ENCODE results near the gene CCM2L.

The CCM2L gene

DNA sequence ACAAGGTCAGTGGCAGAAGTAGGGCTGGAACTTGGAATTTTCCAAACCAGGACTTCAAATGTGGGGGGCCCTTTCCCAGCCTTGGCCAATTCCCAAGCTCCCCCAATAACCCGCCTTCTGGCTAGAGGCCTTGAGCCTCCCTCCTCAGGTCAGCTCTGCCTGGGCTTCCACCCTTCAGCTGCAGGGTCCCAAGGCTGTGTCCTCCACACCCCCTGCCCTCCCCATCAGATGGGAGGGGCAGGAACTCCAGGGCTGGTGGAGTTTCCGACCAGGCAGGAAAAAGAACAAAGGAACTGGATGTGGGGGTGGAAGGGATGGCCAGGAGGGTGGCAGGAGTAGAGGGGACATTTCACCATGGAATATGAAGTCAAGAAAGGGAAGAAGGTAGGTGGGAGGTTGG lies at the start of gene CCM2L:
CCM2L (plus strand) TSS at position 338 of the 400 bp plus-strand sequence; CDS start at position 355, 17 bp downstream.
- no peak within 1 kb of the TSS for H3K4me3 ChIP-seq (ENCODE audit: low read depth, low read length)
- TF ChIP-seq, protein P1, sequence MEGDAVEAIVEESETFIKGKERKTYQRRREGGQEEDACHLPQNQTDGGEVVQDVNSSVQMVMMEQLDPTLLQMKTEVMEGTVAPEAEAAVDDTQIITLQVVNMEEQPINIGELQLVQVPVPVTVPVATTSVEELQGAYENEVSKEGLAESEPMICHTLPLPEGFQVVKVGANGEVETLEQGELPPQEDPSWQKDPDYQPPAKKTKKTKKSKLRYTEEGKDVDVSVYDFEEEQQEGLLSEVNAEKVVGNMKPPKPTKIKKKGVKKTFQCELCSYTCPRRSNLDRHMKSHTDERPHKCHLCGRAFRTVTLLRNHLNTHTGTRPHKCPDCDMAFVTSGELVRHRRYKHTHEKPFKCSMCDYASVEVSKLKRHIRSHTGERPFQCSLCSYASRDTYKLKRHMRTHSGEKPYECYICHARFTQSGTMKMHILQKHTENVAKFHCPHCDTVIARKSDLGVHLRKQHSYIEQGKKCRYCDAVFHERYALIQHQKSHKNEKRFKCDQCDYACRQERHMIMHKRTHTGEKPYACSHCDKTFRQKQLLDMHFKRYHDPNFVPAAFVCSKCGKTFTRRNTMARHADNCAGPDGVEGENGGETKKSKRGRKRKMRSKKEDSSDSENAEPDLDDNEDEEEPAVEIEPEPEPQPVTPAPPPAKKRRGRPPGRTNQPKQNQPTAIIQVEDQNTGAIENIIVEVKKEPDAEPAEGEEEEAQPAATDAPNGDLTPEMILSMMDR (IDR thresholded peaks at IDR 0.05; ENCODE audit: low read depth, low read length, missing control alignments): no peak
- DNase-seq (ENCODE audit: low read depth): no peak

DNA sequence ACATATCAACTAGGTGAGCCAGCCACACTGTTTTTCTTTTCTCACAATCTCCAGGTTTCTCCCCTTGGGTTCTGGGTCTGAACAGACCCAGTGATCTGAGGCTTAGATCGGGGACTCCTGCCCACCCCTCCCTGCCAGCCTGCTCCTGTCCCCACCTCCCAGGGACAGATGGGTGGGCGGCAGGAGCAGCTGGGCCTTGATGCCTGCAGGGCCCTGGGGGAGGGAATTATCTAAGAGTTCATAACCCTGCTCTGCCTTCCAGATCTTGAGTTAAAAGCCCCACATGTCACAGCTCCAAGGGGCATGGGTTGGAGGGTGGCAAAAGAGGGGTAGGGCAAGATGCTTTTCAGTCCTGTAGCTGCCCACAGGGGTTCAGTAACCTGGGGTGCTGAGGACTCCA lies 47.5 kb upstream of the CCM2L start:
- TF ChIP-seq, protein P1 (IDR thresholded peaks at IDR 0.05; ENCODE audit: low read depth, low read length, missing control alignments): no peak
- no peak for DNase-seq (ENCODE audit: low read depth)
- no peak overlapping the region for H3K4me3 ChIP-seq (ENCODE audit: low read depth, low read length)

DNA sequence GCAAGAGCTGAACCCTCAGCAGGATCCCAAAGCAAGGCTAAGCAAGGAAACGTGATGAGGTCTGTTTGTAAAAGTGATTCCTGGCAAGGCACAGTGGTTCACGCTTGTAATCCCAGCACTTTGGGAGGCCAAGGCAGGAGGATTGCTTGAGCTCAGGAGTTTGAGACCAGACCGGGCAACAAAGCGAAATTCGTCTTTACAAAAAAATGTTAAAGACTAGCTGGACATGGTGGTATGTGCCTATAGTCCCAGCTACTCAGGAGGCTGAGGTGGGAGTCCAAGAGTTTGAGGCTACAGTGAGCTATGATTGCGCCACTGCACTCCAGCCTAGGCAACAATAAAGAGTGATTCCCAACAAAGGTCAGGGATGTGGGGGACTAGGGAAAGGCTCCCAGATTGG lies 46.3 kb upstream of the CCM2L start:
- TF ChIP-seq, protein P1 (IDR thresholded peaks at IDR 0.05; ENCODE audit: low read depth, low read length, missing control alignments): no peak
- no peak for DNase-seq (ENCODE audit: low read depth)
- no peak overlapping the region for H3K4me3 ChIP-seq (ENCODE audit: low read depth, low read length)

DNA sequence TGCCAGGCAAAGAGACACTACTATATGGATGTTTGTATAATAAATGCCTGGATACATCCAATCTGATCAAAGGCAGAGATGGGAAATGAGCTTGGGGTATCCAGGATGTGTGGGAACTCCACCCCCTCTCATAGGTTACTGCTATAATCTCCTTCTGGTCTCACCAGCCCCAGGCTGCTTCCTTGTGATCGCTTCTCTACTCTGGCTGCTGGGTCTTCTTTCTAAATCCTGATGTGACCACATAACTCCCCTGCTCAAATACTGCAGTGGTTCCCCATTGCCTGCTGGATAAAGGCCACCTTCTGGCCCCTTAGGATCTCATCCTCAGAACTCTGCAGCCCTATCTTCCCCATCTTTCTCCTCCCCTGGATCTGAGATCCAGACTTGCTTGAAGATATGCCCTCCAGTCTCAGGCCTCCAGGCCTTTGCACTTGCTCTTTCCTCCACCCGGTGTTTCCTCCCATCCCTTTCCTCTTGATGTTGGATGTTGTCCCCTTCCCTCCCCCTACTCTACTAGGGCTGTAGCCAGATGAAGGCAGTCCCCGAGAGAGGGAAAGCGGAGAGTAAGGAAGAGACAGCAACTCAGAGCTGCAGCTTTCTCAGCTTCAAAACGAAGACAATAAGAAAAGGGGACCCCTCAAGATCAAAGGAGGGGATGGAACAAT lies 43.1 kb upstream of the CCM2L start:
- TF ChIP-seq, protein P1 (IDR thresholded peaks at IDR 0.05; ENCODE audit: low read depth, low read length, missing control alignments): no peak
- no peak for DNase-seq (ENCODE audit: low read depth)
- H3K4me3 ChIP-seq (ENCODE audit: low read depth, low read length): no peak overlapping the region

DNA sequence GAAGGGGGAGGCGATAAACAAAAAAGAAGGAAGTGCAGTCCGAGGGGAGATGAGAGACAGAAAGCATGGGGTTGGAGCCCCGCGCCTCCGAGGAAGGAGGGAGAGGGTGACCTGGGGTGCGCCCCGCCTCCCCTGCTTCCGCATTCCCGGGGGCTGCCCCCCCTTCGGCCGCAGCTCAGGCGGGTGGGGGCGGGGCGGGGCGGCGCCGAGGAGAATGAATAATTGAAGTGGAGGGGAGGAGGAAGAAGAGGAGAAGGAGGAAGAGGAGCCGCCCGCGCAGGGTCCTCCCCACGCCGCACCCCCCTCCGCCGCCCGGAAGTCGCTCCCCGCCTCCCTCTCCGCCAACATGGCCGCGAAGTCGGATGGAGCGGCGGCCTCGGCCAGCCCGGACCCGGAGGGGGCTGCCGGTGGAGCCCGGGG lies 42.4 kb upstream of the CCM2L start, which contains the start of gene XKR7:
XKR7 (plus strand) TSS at position 322 of the 420 bp plus-strand sequence; CDS start at position 347, 25 bp downstream.
- no peak within 1 kb of the TSS for H3K4me3 ChIP-seq (ENCODE audit: low read depth, low read length)
- TF ChIP-seq, protein P1 (IDR thresholded peaks at IDR 0.05; ENCODE audit: low read depth, low read length, missing control alignments): no peak
- no peak for DNase-seq (ENCODE audit: low read depth)

DNA sequence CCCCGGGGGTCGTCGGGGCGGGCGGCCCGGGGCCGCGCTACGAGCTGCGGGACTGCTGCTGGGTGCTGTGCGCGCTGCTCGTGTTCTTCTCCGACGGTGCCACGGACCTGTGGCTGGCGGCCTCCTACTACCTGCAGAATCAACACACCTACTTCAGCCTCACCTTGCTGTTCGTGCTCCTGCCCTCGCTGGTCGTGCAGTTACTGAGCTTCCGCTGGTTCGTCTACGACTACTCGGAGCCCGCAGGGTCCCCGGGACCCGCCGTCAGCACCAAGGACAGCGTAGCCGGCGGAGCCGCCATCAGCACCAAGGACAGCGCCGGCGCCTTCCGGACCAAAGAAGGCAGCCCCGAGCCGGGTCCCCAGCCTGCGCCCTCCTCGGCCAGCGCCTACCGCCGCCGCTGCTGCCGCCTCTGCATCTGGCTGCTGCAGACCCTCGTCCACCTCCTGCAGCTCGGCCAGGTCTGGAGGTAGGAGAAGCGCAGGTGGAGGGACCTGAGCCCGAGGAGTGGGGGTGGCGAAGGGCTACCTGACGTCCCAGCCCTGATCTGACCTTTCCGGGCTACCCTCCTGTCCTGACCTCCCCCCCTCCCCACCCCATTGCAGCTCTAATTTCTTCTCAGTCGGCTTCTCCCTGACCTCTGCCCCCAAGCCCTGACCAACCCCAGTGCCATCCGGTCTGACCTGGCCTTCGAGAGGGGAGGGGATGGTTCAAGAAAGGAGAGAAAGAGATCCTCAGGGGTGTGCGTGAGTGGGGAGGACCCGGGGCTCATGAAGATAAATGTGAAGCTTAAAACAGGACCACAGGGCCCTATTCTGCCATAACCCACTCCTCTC lies 41.7 kb upstream of the CCM2L start:
- TF ChIP-seq, protein P1 (IDR thresholded peaks at IDR 0.05; ENCODE audit: low read depth, low read length, missing control alignments): no peak
- H3K4me3 ChIP-seq (ENCODE audit: low read depth, low read length): no peak overlapping the region
- DNase-seq (ENCODE audit: low read depth): no peak

Data from GM12864 (cell line).